Measurements from ENCODE around the gene TMEM9. TPM values are rescaled to one million over a fixed set of nuclear protein-coding genes. Genes with fewer than 3 reads are reported as not detected.

Gene TMEM9
- total RNA-seq, 2 donors from 2014 or later = 145 to 156 TPM

GRCh38 chr1:201153474-201154388, 543 bp downstream of the TMEM9 start:
- Mint-ChIP-seq H3K4me1 (peaks cover 39% of the 10 kb centered on the region), H3K27ac (peak overlapping the region; percentile 94), H3K9me3 (no peaks in the 10 kb centered on the region), H3K27me3 (ENCODE audit: insufficient read depth) (peaks cover 2% of the 10 kb centered on the region), H3K4me3 (peak overlapping the region; percentile 87), H3K36me3 (ENCODE audit: low read depth) (peaks cover 36% of the 10 kb centered on the region)
- H3K4me1 ChIP-seq (ENCODE audit: control insufficient read depth, insufficient read depth, low read length) = peaks cover 4% of the 10 kb centered on the region
- no peak for DNase-seq
- H3K4me3 ChIP-seq (ENCODE audit: low read length) = peak overlapping the region; percentile 88
- peak overlapping the region; percentile 83 for H3K9ac ChIP-seq (ENCODE audit: extremely low read depth, low read length, poor library complexity, severe bottlenecking)
- H3K9me3 ChIP-seq (ENCODE audit: control insufficient read depth, low read length) = no peaks in the 10 kb centered on the region
- no peak overlapping the region for H3K27ac ChIP-seq (ENCODE audit: low read depth, low read length)
- no peaks in the 10 kb centered on the region for H3K27me3 ChIP-seq (ENCODE audit: control insufficient read depth, insufficient read depth, low read length, poor library complexity, severe bottlenecking)
- peaks cover 42% of the 10 kb centered on the region for H3K36me3 ChIP-seq (ENCODE audit: control insufficient read depth, insufficient read depth, low read length)
- 0 to 3% methylated on average over 14 to 37 of the region's 37 CpGs for WGBS, 2 experiments (ENCODE audit: insufficient coverage in 1 of 2, insufficient read length in 1 of 2)
- TF ChIP-seq CTCF (conservative IDR thresholded peaks at IDR 0.05) = no peak

- Mint-ChIP-seq H3K36me3 (ENCODE audit: low read depth) (peaks cover 75% of the 10 kb centered on the region), H3K9me3 (no peaks in the 10 kb centered on the region), H3K4me3 (no peak overlapping the region), H3K27me3 (ENCODE audit: insufficient read depth) (no peaks in the 10 kb centered on the region), H3K27ac (peak overlapping the region; percentile 48), H3K4me1 (peaks cover 25% of the 10 kb centered on the region)
- Histone ChIP-seq H3K9ac (ENCODE audit: extremely low read depth, low read length, poor library complexity, severe bottlenecking) (no peak overlapping the region), H3K4me1 (ENCODE audit: control insufficient read depth, insufficient read depth, low read length) (no peaks in the 10 kb centered on the region), H3K27ac (ENCODE audit: low read depth, low read length) (no peak overlapping the region), H3K27me3 (ENCODE audit: control insufficient read depth, insufficient read depth, low read length, poor library complexity, severe bottlenecking) (no peaks in the 10 kb centered on the region), H3K36me3 (ENCODE audit: control insufficient read depth, insufficient read depth, low read length) (peaks cover 84% of the 10 kb centered on the region), H3K4me3 (ENCODE audit: low read length) (no peak overlapping the region), H3K9me3 (ENCODE audit: control insufficient read depth, low read length) (no peaks in the 10 kb centered on the region)
- peak; percentile 71 for TF ChIP-seq CTCF (conservative IDR thresholded peaks at IDR 0.05)
- DNase-seq = no peak
- WGBS, 2 experiments (ENCODE audit: insufficient coverage in 1 of 2, insufficient read length in 1 of 2) = 85 to 92% methylated on average over 4 of the region's 4 CpGs
These were observed 4.9 kb downstream of the TMEM9 start for GRCh38 chr1:201149400-201149799.

GRCh38 chr1:201147396-201148015, 6.8 kb downstream of the TMEM9 start:
- no peak for DNase-seq
- Histone ChIP-seq H3K36me3 (ENCODE audit: control insufficient read depth, insufficient read depth, low read length) (peaks cover 98% of the 10 kb centered on the region), H3K9ac (ENCODE audit: extremely low read depth, low read length, poor library complexity, severe bottlenecking) (no peak overlapping the region), H3K4me1 (ENCODE audit: control insufficient read depth, insufficient read depth, low read length) (no peaks in the 10 kb centered on the region), H3K4me3 (ENCODE audit: low read length) (no peak overlapping the region), H3K27ac (ENCODE audit: low read depth, low read length) (no peak overlapping the region), H3K9me3 (ENCODE audit: control insufficient read depth, low read length) (no peaks in the 10 kb centered on the region), H3K27me3 (ENCODE audit: control insufficient read depth, insufficient read depth, low read length, poor library complexity, severe bottlenecking) (no peaks in the 10 kb centered on the region)
- H3K4me3 Mint-ChIP-seq = no peak overlapping the region
- WGBS, 2 experiments (ENCODE audit: insufficient coverage in 1 of 2, insufficient read length in 1 of 2) = 90 to 95% methylated on average over 8 to 12 of the region's 13 CpGs
- no peak overlapping the region for H3K27ac Mint-ChIP-seq
- no peaks in the 10 kb centered on the region for H3K27me3 Mint-ChIP-seq (ENCODE audit: insufficient read depth)
- no peak for TF ChIP-seq CTCF (conservative IDR thresholded peaks at IDR 0.05)
- H3K36me3 Mint-ChIP-seq (ENCODE audit: low read depth) = peaks cover 93% of the 10 kb centered on the region
- H3K9me3 Mint-ChIP-seq = no peaks in the 10 kb centered on the region
- H3K4me1 Mint-ChIP-seq = peaks cover 16% of the 10 kb centered on the region

All from endodermal cell (in vitro differentiated cells).